ENCODE measurements around the gene LSM7. TPM values are rescaled to one million over a fixed set of nuclear protein-coding genes. Genes with fewer than 3 reads are reported as not detected.
A peak's percentile ranks its signal among the peaks of the same experiment; 100 is the strongest.

Gene LSM7
- total RNA-seq, 2 experiments from 2014 or later, result 164 to 321 TPM

DNA sequence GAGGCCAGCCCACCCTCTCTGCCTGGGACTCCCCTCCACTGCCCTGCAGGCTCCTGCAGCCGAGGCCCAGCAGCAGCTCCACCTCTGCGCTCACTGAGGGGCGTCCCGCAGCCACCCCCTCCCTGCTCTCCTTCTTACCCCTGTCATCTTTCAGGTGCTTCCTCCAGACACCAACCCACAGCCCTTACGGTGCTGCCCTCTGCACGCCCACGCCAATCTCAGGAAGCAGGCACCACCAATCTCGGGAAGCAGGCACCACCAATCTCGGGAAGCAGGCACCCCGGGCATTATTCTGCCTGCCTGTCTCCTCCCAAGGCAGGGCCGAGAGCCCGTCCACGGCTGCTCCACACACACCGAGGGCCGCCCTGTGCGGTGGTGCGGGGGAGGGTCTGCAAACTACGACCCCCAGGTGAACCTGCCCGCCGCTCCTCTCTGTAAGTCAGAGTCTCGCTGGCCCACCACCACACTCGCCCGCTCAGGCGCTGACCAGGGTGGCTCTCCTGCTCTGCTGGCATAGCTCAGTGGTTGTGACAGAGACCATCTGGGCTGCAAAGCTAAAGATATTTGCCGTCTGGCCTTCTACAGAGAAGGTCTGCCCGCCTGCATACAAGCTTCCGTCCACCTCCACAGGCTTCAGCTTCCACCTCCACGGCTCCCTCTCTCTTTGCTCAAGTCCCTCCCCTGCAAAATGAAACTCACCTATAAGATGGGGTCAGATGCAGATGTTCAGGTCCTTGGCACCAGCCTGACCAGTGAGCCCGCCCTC, 2.9 kb downstream of the LSM7 start:
- Histone ChIP-seq H2AFZ (ENCODE audit: low read length) (no peak overlapping the region), H3K9me2 (ENCODE audit: insufficient read depth, low read length) (no peaks in the 10 kb centered on the region), H3K9me3 (ENCODE audit: low read length) (no peaks in the 10 kb centered on the region), H4K20me1 (ENCODE audit: insufficient read depth, low read length) (no peaks in the 10 kb centered on the region; the same call in 1 of the 2 replicates), H3K4me1 (ENCODE audit: insufficient read depth, low read length, poor library complexity, severe bottlenecking) (peaks cover 34% of the 10 kb centered on the region), H3K4me3 (ENCODE audit: low read depth, low read length, poor library complexity, severe bottlenecking) (peak overlapping the region; percentile 10), H3K27ac (ENCODE audit: low read depth, low read length, poor library complexity, severe bottlenecking) (no peak overlapping the region), H3K79me2 (ENCODE audit: insufficient read depth, low read depth, low read length) (peaks cover 51% of the 10 kb centered on the region), H3K4me2 (ENCODE audit: low read length) (peak overlapping the region; percentile 50; the same call in 1 of the 2 replicates), H3K36me3 (ENCODE audit: insufficient read depth, low read length) (peaks cover 61% of the 10 kb centered on the region)
- no peak for DNase-seq (ENCODE audit: low spot score)
- ChIA-PET CTCF (ENCODE audit: unreplicated experiment) (no interaction called here), POLR2A (no interaction called here)
- no peak for TF ChIP-seq EZH2phosphoT487 (IDR thresholded peaks at IDR 0.05; ENCODE audit: borderline replicate concordance, low read depth, low read length)
- TF ChIP-seq, protein P1, sequence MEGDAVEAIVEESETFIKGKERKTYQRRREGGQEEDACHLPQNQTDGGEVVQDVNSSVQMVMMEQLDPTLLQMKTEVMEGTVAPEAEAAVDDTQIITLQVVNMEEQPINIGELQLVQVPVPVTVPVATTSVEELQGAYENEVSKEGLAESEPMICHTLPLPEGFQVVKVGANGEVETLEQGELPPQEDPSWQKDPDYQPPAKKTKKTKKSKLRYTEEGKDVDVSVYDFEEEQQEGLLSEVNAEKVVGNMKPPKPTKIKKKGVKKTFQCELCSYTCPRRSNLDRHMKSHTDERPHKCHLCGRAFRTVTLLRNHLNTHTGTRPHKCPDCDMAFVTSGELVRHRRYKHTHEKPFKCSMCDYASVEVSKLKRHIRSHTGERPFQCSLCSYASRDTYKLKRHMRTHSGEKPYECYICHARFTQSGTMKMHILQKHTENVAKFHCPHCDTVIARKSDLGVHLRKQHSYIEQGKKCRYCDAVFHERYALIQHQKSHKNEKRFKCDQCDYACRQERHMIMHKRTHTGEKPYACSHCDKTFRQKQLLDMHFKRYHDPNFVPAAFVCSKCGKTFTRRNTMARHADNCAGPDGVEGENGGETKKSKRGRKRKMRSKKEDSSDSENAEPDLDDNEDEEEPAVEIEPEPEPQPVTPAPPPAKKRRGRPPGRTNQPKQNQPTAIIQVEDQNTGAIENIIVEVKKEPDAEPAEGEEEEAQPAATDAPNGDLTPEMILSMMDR (conservative IDR thresholded peaks at IDR 0.05; ENCODE audit: low read length), result no peak
- intact Hi-C loops (cut with micrococcal nuclease; ENCODE audit: unreplicated experiment), result no loop called here
- BruUV-seq (replicated peaks), result no TSS peak

DNA sequence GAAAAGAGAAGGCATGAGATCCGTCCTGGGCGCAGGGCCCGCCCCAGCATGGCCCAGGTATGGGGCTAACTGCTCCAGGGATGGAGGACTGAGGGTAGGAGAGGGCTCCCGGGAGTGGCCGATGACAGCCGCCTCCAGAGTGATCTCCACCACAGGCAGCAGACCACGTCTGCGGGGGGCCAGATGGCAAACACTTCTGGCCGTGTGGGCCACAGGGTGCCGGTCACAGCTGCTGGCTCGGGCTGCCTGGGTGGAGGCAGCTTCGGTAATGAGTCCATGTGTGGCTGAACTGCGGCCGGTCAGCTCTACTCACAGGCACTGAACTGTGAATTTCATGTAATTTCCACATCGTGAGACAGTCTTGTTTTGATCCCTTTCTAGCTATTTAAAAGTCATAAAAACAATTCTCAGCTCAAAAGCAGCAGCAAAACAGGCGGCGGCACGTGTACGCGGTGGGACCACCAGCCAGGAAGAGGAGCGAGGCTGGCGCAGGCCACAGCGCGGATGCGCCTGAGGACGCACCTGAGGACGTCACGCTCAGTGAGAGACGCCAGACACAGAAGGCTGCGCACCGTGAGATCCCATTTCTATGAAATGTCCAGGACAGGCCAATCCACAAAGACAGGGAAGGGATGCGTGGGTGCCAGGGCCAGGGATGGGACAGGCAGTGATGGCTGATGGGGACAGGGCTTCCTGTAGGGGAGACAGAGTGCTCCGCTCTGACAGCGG, 4.0 kb downstream of the LSM7 start:
- peaks cover 40% of the 10 kb centered on the region for H3K79me2 ChIP-seq (ENCODE audit: insufficient read depth, low read depth, low read length)
- no peak overlapping the region for H3K4me3 ChIP-seq (ENCODE audit: low read depth, low read length, poor library complexity, severe bottlenecking)
- H3K9me2 ChIP-seq (ENCODE audit: insufficient read depth, low read length), result no peaks in the 10 kb centered on the region
- intact Hi-C loops (cut with micrococcal nuclease; ENCODE audit: unreplicated experiment), result no loop called here
- no peaks in the 10 kb centered on the region for H3K9me3 ChIP-seq (ENCODE audit: low read length)
- no peak overlapping the region for H2AFZ ChIP-seq (ENCODE audit: low read length)
- peaks cover 25% of the 10 kb centered on the region for H3K4me1 ChIP-seq (ENCODE audit: insufficient read depth, low read length, poor library complexity, severe bottlenecking)
- no TSS peak for BruUV-seq (replicated peaks)
- TF ChIP-seq EZH2phosphoT487 (IDR thresholded peaks at IDR 0.05; ENCODE audit: borderline replicate concordance, low read depth, low read length), result no peak
- TF ChIP-seq, protein P1 (conservative IDR thresholded peaks at IDR 0.05; ENCODE audit: low read length), result no peak
- ChIA-PET CTCF (ENCODE audit: unreplicated experiment) (interaction anchor here (0.5 kb wide), 1 partner anchor 37 kb away, joined by 3 read pairs; no protein-coding TSS in a partner anchor), POLR2A (interaction anchor here (0.6 kb wide), 1 partner anchor 45 kb away, joined by 5 read pairs; no protein-coding TSS in a partner anchor)
- no peak overlapping the region for H3K27ac ChIP-seq (ENCODE audit: low read depth, low read length, poor library complexity, severe bottlenecking)
- H3K36me3 ChIP-seq (ENCODE audit: insufficient read depth, low read length), result peaks cover 61% of the 10 kb centered on the region
- H3K4me2 ChIP-seq (ENCODE audit: low read length), result peak overlapping the region; percentile 50; the same call in 1 of the 2 replicates
- no peak for DNase-seq (ENCODE audit: low spot score)
- no peaks in the 10 kb centered on the region; the same call in 1 of the 2 replicates for H4K20me1 ChIP-seq (ENCODE audit: insufficient read depth, low read length)

All from OCI-LY7 (cell line).